GM13976 (cell line): ENCODE data around the gene DSCAML1.

ENCODE experiments used
- DNase-seq: peaks from one replicate; pipeline ENCODE4 v3.0.0; 2012; ENCODE audit warnings: low spot score
- CTCF ChIP-seq: IDR thresholded peaks from 2 replicates; pipeline ENCODE4 v1.5.1; 2012; ENCODE audit warnings: borderline replicate concordance, mild to moderate bottlenecking; ENCODE audit not compliant: insufficient read depth; ENCODE audit errors: extremely low read depth, missing control alignments, control extremely low read depth
- in situ Hi-C: fragments of 300-500 bp; cut with MboI; formaldehyde crosslinking; loops from one replicate; pipeline ENCODE4 v1.12.0; 2022; ENCODE audit warnings: low sequenced_read_pairs, mixed read lengths, inconsistent platforms; ENCODE audit not compliant: unreplicated experiment

Gene DSCAML1

GRCh38 chr11:117831661-117832415 is 34.8 kb upstream of the DSCAML1 start:
- DNase-seq, result no peak
- in situ Hi-C loops, result loop anchor here (10.0 kb wide), 1 partner anchor 223 kb away; no protein-coding TSS in a partner anchor
- no peak for TF ChIP-seq CTCF

GRCh38 chr11:117830674-117831351 is 33.8 kb upstream of the DSCAML1 start:
- DNase-seq, result peak; percentile 47
- TF ChIP-seq CTCF, result no peak
- in situ Hi-C loops, result loop anchor here (10.0 kb wide), 1 partner anchor 224 kb away; no protein-coding TSS in a partner anchor

GRCh38 chr11:117830072-117830471 is 33.1 kb upstream of the DSCAML1 start:
- TF ChIP-seq CTCF, result no peak
- in situ Hi-C loops, result loop anchor here (10.0 kb wide), 1 partner anchor 225 kb away; no protein-coding TSS in a partner anchor
- no peak for DNase-seq

GRCh38 chr11:117829369-117829725 is 32.3 kb upstream of the DSCAML1 start:
- no peak for DNase-seq
- in situ Hi-C loops, result no loop called here

GRCh38 chr11:117828611-117829368 is 31.8 kb upstream of the DSCAML1 start:
- DNase-seq, result peak; percentile 74
- no peak for TF ChIP-seq CTCF
- in situ Hi-C loops, result no loop called here

More at GRCh38 chr11:117829369-117829725, 32.3 kb upstream of the DSCAML1 start:
- TF ChIP-seq CTCF, result no peak
